MM.1S (cell line): Measurements from ENCODE around the gene RAB20.

Experiments
- DNase-seq: peaks from one replicate; pipeline ENCODE4 v3.0.0-alpha.2; 2015
- H2AFZ ChIP-seq: fragments of 300-600 bp; sonication (generic); 2 replicates; pipeline ENCODE4 v1.6.0; 2016; ENCODE audit warnings: antibody characterized with exemption, low read length
- H3F3A ChIP-seq: fragments of 300-600 bp; sonication (generic); 2 replicates; pipeline ENCODE4 v1.6.1; 2016; ENCODE audit warnings: mild to moderate bottlenecking, antibody characterized with exemption, low read length, moderate library complexity, mixed read lengths; ENCODE audit not compliant: insufficient read depth
- H3K27ac ChIP-seq: fragments of 300-600 bp; sonication (generic); 2 replicates; pipeline ENCODE4 v1.5.1; 2016; ENCODE audit warnings: mild to moderate bottlenecking, low read length
- H3K27me3 ChIP-seq: fragments of 300-600 bp; sonication (generic); replicated peaks from 2 replicates; pipeline ENCODE4 v1.6.0; 2016; ENCODE audit warnings: low read length; ENCODE audit not compliant: insufficient read depth
- H3K36me3 ChIP-seq: fragments of 300-600 bp; sonication (generic); replicated peaks from 2 replicates; pipeline ENCODE4 v1.6.1; 2016; ENCODE audit warnings: mild to moderate bottlenecking, low read length, mixed read lengths; ENCODE audit not compliant: insufficient read depth
- H3K4me1 ChIP-seq: fragments of 300-600 bp; sonication (generic); 2 replicates; pipeline ENCODE4 v1.6.1; 2016; ENCODE audit warnings: low read length, mixed read lengths
- H3K4me2 ChIP-seq: fragments of 300-600 bp; sonication (generic); 2 replicates; pipeline ENCODE4 v1.6.0; 2016; ENCODE audit warnings: low read depth, low read length
- H3K4me3 ChIP-seq: fragments of 300-600 bp; sonication (generic); 2 replicates; pipeline ENCODE4 v1.5.1; 2016; ENCODE audit warnings: low read length, mixed read lengths
- H3K79me2 ChIP-seq: fragments of 300-600 bp; sonication (generic); 2 replicates; pipeline ENCODE4 v1.6.1; 2016; ENCODE audit warnings: mixed run types, low read length, mixed read lengths
- H3K9ac ChIP-seq: fragments of 300-600 bp; sonication (generic); 2 replicates; pipeline ENCODE4 v1.6.1; 2016; ENCODE audit warnings: low read length, mixed read lengths
- H3K9me2 ChIP-seq: fragments of 300-600 bp; sonication (generic); replicated peaks from 2 replicates; pipeline ENCODE4 v1.6.1; 2016; ENCODE audit warnings: mild to moderate bottlenecking, low read length, mixed read lengths; ENCODE audit not compliant: insufficient read depth
- H3K9me3 ChIP-seq: fragments of 300-600 bp; sonication (generic); replicated peaks from 2 replicates; pipeline ENCODE4 v1.6.1; 2016; ENCODE audit warnings: mild to moderate bottlenecking, low read length, mixed read lengths; ENCODE audit not compliant: insufficient read depth
- H4K20me1 ChIP-seq: fragments of 300-600 bp; sonication (generic); 2 replicates; pipeline ENCODE4 v1.6.1; 2016; ENCODE audit warnings: mild to moderate bottlenecking, low read length, moderate library complexity, mixed read lengths; ENCODE audit not compliant: insufficient read depth
- EZH2 ChIP-seq: fragments of 300-600 bp; sonication (generic); optimal IDR thresholded peaks from 2 replicates; pipeline ENCODE3; 2017; ENCODE audit warnings: low read depth, mild to moderate bottlenecking, antibody characterized with exemption, low read length, mixed read lengths
- EZH2phosphoT487 ChIP-seq: fragments of 300-600 bp; sonication (generic); IDR thresholded peaks from 2 replicates; pipeline ENCODE4 v1.6.1; 2018; ENCODE audit warnings: antibody characterized with exemption, low read length
- TF ChIP-seq, protein P1 (sequence below): fragments of 300-600 bp; sonication (generic); IDR thresholded peaks from 2 replicates; pipeline ENCODE4 v1.5.1; 2016; ENCODE audit warnings: antibody characterized with exemption, low read length, mixed read lengths

The RAB20 gene

DNA sequence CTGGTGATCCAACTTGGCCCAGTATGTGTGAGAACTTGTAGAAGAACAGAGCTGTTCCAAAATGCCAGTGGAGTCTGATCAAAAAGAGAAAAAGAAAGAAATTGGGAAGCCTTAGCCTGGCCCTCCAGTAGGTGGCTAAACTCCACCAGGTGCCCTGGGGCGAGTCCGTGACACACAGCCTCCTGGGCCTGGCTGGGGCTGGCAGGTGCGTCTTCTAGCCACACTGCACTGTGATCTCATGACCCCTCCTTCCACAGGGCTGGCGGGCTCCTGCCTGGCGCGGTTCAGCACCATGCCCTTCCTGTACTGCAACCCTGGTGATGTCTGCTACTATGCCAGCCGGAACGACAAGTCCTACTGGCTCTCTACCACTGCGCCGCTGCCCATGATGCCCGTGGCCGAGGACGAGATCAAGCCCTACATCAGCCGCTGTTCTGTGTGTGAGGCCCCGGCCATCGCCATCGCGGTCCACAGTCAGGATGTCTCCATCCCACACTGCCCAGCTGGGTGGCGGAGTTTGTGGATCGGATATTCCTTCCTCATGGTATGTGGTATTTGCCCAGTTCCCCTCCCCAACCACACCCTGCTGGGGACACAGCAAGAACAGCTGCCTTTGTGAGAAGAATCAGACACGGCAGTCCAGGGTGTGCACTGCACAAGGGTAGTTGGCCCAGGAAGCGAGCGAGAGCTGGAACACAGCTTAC, 53.7 kb downstream of the RAB20 start:
- Histone ChIP-seq H3K4me2 (no peak overlapping the region), H3K9me3 (no peaks in the 10 kb centered on the region), H3K4me1 (no peaks in the 10 kb centered on the region), H3K27me3 (no peaks in the 10 kb centered on the region), H3K27ac (no peak overlapping the region), H4K20me1 (no peaks in the 10 kb centered on the region), H3K36me3 (no peaks in the 10 kb centered on the region), H3K9ac (no peak overlapping the region), H3K79me2 (no peaks in the 10 kb centered on the region), H3K4me3 (no peak overlapping the region), H3F3A (no peaks in the 10 kb centered on the region), H3K9me2 (no peaks in the 10 kb centered on the region), H2AFZ (no peak overlapping the region)
- DNase-seq = peak; percentile 32
- no peak for TF ChIP-seq EZH2
- TF ChIP-seq, protein P1, sequence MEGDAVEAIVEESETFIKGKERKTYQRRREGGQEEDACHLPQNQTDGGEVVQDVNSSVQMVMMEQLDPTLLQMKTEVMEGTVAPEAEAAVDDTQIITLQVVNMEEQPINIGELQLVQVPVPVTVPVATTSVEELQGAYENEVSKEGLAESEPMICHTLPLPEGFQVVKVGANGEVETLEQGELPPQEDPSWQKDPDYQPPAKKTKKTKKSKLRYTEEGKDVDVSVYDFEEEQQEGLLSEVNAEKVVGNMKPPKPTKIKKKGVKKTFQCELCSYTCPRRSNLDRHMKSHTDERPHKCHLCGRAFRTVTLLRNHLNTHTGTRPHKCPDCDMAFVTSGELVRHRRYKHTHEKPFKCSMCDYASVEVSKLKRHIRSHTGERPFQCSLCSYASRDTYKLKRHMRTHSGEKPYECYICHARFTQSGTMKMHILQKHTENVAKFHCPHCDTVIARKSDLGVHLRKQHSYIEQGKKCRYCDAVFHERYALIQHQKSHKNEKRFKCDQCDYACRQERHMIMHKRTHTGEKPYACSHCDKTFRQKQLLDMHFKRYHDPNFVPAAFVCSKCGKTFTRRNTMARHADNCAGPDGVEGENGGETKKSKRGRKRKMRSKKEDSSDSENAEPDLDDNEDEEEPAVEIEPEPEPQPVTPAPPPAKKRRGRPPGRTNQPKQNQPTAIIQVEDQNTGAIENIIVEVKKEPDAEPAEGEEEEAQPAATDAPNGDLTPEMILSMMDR = peak; percentile 26
- no peak for TF ChIP-seq EZH2phosphoT487

DNA sequence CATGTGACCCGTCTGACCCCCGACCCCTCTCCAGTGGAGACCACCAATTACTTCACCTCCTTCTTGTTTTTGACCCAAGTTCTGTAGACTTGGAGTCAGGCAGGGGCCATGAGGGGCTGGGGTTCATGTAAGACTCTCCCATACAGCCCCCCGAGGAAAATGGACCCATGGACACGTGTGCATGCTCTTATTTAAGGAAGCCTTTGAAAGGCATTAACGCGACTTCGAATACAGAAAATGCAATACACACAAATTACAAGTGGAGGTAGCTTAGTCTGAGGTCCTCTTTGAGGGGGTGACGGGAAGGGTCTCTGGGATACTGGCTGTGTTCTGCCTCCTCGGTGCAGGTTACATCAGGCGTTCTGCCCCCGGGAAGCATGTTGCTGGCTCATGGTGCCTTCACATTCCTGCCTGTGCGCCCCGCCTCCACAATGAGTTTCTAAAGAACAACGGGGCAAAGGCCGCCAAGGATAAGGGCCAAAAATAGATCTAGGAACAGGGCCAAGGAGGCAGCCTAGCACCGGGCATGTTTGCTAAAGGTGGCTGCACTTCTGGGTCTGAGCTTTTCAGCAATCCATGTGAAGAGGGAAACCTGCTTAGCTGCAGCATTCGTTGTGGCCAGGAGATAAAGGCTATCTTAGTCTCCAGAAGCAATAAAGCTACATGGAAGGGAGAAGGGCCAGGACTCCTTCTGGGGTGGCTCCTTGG, 54.5 kb downstream of the RAB20 start:
- H4K20me1 ChIP-seq = no peaks in the 10 kb centered on the region
- no peaks in the 10 kb centered on the region for H3K9me3 ChIP-seq
- H3F3A ChIP-seq = no peaks in the 10 kb centered on the region
- no peak overlapping the region for H3K27ac ChIP-seq
- no peaks in the 10 kb centered on the region for H3K9me2 ChIP-seq
- no peak overlapping the region for H3K4me3 ChIP-seq
- H3K27me3 ChIP-seq = no peaks in the 10 kb centered on the region
- H3K4me1 ChIP-seq = no peaks in the 10 kb centered on the region
- no peaks in the 10 kb centered on the region for H3K79me2 ChIP-seq
- DNase-seq = no peak
- H3K9ac ChIP-seq = no peak overlapping the region
- no peak overlapping the region for H2AFZ ChIP-seq
- H3K4me2 ChIP-seq = no peak overlapping the region
- TF ChIP-seq EZH2phosphoT487 (no peak), EZH2 (no peak)
- TF ChIP-seq, protein P1 = no peak
- H3K36me3 ChIP-seq = no peaks in the 10 kb centered on the region

DNA sequence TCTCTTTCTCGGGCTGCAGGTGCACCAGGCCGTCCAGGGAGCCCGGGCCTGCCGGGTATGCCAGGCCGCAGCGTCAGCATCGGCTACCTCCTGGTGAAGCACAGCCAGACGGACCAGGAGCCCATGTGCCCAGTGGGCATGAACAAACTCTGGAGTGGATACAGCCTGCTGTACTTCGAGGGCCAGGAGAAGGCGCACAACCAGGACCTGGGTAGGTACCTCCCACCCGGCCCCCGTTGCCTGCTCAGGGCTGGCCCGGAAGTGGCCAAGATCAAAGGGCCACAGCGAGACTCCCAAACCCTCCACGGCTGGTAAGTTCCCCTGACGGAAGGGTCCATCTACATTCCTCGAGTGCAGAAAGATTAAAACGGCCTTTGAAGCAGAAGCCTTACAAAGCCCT, 55.1 kb downstream of the RAB20 start:
- Histone ChIP-seq H3K27me3 (no peaks in the 10 kb centered on the region), H3K36me3 (no peaks in the 10 kb centered on the region)

More for the DNA sequence above, 55.1 kb downstream of the RAB20 start:
- Histone ChIP-seq H4K20me1 (no peaks in the 10 kb centered on the region), H3K79me2 (no peaks in the 10 kb centered on the region), H3K4me1 (no peaks in the 10 kb centered on the region), H3F3A (no peaks in the 10 kb centered on the region), H3K9ac (no peak overlapping the region), H3K9me2 (no peaks in the 10 kb centered on the region), H3K27ac (no peak overlapping the region), H3K4me2 (no peak overlapping the region), H3K4me3 (no peak overlapping the region), H2AFZ (no peak overlapping the region), H3K9me3 (no peaks in the 10 kb centered on the region)
- DNase-seq = no peak
- TF ChIP-seq, protein P1 = no peak
- TF ChIP-seq EZH2 (no peak), EZH2phosphoT487 (no peak)
